SK-N-SH (cell line): ENCODE data around the gene FBXO39. TPM values are rescaled to one million over a fixed set of nuclear protein-coding genes. Genes with fewer than 3 reads are reported as not detected.
A peak's percentile ranks its signal among the peaks of the same experiment; 100 is the strongest.

Source experiments
- CTCF ChIA-PET: fragments of 300-600, 350-600 bp; formaldehyde crosslinking; extraction: SDS; loops from one replicate; lab custom pipeline; 2021; lab: Yijun Ruan, JAX
- POLR2A ChIA-PET: fragments of 350-600 bp; sonication (Branson Sonifier 250); formaldehyde crosslinking; extraction: SDS; loops from one replicate; lab custom pipeline; 2020; ENCODE audit warnings: antibody characterized with exemption, inconsistent platforms; lab: Yijun Ruan, JAX
- DNase-seq: peaks from one replicate; pipeline ENCODE4 v3.0.0; 2012
- H2AFZ ChIP-seq: fragments of 200-600 bp; sonication (generic); 2 replicates; pipeline ENCODE4 v1.8.1; 2016; ENCODE audit warnings: antibody characterized with exemption, mild to moderate bottlenecking, low read depth
- H3F3A ChIP-seq: fragments of 200-600 bp; sonication (generic); replicated peaks from 2 replicates; pipeline ENCODE3; 2016; ENCODE audit warnings: antibody characterized with exemption, mild to moderate bottlenecking; ENCODE audit not compliant: insufficient read depth
- H3K27ac ChIP-seq, 2 experiments: fragments of 200-500 bp in 1 of 2; fragments of 200-600 bp in 1 of 2; sonication (Bioruptor generic) in 1 of 2; sonication (generic), shearing (Covaris generic) in 1 of 2; 2 replicates each; pipeline versions ENCODE4 v1.5.1 to v1.6.1; 2014 to 2016; ENCODE audit warnings: low read depth in 2 of 2, inconsistent platforms in 1 of 2, low read length in 1 of 2, mild to moderate bottlenecking in 1 of 2, mixed read lengths in 1 of 2
- H3K27me3 ChIP-seq: fragments of 200-600 bp; sonication (generic), shearing (Covaris generic); 2 replicates; pipeline ENCODE4 v1.6.1; 2016; ENCODE audit warnings: mixed run types; ENCODE audit not compliant: insufficient read depth
- H3K36me3 ChIP-seq, 2 experiments: fragments of 200-500 bp in 1 of 2; fragments of 200-600 bp in 1 of 2; sonication (Bioruptor generic) in 1 of 2; sonication (generic) in 1 of 2; replicated peaks in 1 of 2; 2 replicates each; pipeline versions ENCODE3 to v1.5.1; 2014 to 2016; ENCODE audit warnings: low read length in 1 of 2, mild to moderate bottlenecking in 1 of 2; ENCODE audit not compliant: insufficient read depth in 2 of 2, control insufficient read depth in 1 of 2
- H3K4me1 ChIP-seq, 2 experiments: fragments of 200-500 bp in 1 of 2; fragments of 200-600 bp in 1 of 2; sonication (Bioruptor generic) in 1 of 2; sonication (generic), shearing (Covaris generic) in 1 of 2; 2 replicates each; pipeline versions ENCODE4 v1.5.1 to v1.6.1; 2014 to 2016; ENCODE audit warnings: low read depth in 1 of 2, low read length in 1 of 2, mixed run types in 1 of 2; ENCODE audit not compliant: insufficient read depth in 2 of 2, control insufficient read depth in 1 of 2
- H3K4me2 ChIP-seq: fragments of 200-600 bp; sonication (generic), shearing (Covaris generic); 2 replicates; pipeline ENCODE4 v1.6.1; 2017; ENCODE audit warnings: mixed run types
- H3K4me3 ChIP-seq, 2 experiments: fragments of 200-500 bp in 1 of 2; fragments of 200-600 bp in 1 of 2; sonication (Bioruptor generic) in 1 of 2; sonication (generic), shearing (Covaris generic) in 1 of 2; 2 replicates each; pipeline versions ENCODE4 v1.5.1 to v1.8.1; 2014 to 2016; ENCODE audit warnings: low read depth in 2 of 2, inconsistent platforms in 1 of 2, low read length in 1 of 2, mild to moderate bottlenecking in 1 of 2, mixed read lengths in 1 of 2, moderate library complexity in 1 of 2
- H3K79me2 ChIP-seq: fragments of 200-600 bp; sonication (generic); 2 replicates; pipeline ENCODE4 v1.8.1; 2017; ENCODE audit warnings: mild to moderate bottlenecking; ENCODE audit not compliant: insufficient read depth
- H3K9ac ChIP-seq: fragments of 200-600 bp; sonication (generic); 2 replicates; pipeline ENCODE4 v1.6.1; 2017; ENCODE audit warnings: mixed run types
- H3K9me2 ChIP-seq: fragments of 200-600 bp; sonication (generic); 2 replicates; pipeline ENCODE4 v1.6.1; 2017; ENCODE audit warnings: mixed run types
- H3K9me3 ChIP-seq: fragments of 200-600 bp; sonication (generic); 2 replicates; pipeline ENCODE4 v1.6.1; 2017; ENCODE audit warnings: mixed run types, mild to moderate bottlenecking, moderate library complexity
- H4K20me1 ChIP-seq: fragments of 200-600 bp; sonication (generic); 2 replicates; pipeline ENCODE4 v1.6.1; 2017; ENCODE audit warnings: mild to moderate bottlenecking, mixed run types; ENCODE audit not compliant: insufficient read depth
- CHD2 ChIP-seq: fragments of 150-350 bp; IDR thresholded peaks from 2 replicates; pipeline ENCODE4 v1.6.1; 2018; ENCODE audit warnings: low read length; ENCODE audit not compliant: partially characterized antibody
- ELF1 ChIP-seq: IDR thresholded peaks from 2 replicates; pipeline ENCODE4 v1.4.0; 2012
- EP300 ChIP-seq, 2 experiments: IDR thresholded peaks; 2 replicates each; pipeline versions ENCODE4 v1.4.0 to v1.6.1; 2012; ENCODE audit warnings: borderline replicate concordance in 1 of 2, low read depth in 1 of 2, low read length in 1 of 2
- FOSL2 ChIP-seq: IDR thresholded peaks from 2 replicates; pipeline ENCODE4 v1.4.0; 2012; ENCODE audit warnings: low read depth, mild to moderate bottlenecking, moderate library complexity, borderline replicate concordance
- FOXJ3 ChIP-seq: sonication (generic); formaldehyde crosslinking; IDR thresholded peaks from 2 replicates; pipeline ENCODE4 v1.5.1; 2020; ENCODE audit warnings: mild to moderate bottlenecking, missing genetic modification reagents
- FOXM1 ChIP-seq: IDR thresholded peaks from 2 replicates; pipeline ENCODE4 v1.4.0; 2012; ENCODE audit warnings: low read depth, mild to moderate bottlenecking
- GATA2 ChIP-seq: sonication (generic); formaldehyde crosslinking; IDR thresholded peaks from 2 replicates; pipeline ENCODE4 v1.5.0; 2020; ENCODE audit warnings: mild to moderate bottlenecking, missing genetic modification reagents
- IRF3 ChIP-seq: fragments of 150-350 bp; IDR thresholded peaks from 2 replicates; pipeline ENCODE4 v1.6.1; 2016; ENCODE audit warnings: mild to moderate bottlenecking, low read depth, low read length
- MEF2A ChIP-seq: IDR thresholded peaks from 2 replicates; pipeline ENCODE4 v1.4.0; 2012; ENCODE audit warnings: low read depth, borderline replicate concordance
- NFIC ChIP-seq: IDR thresholded peaks from 2 replicates; pipeline ENCODE4 v1.4.0; 2012; ENCODE audit warnings: borderline replicate concordance
- POLR2AphosphoS5 ChIP-seq: IDR thresholded peaks from 2 replicates; pipeline ENCODE4 v1.6.1; 2012; ENCODE audit warnings: low read depth, low read length
- RAD21 ChIP-seq: IDR thresholded peaks from 2 replicates; pipeline ENCODE4 v1.6.1; 2012; ENCODE audit warnings: mild to moderate bottlenecking, low read length
- RCOR1 ChIP-seq: fragments of 150-350 bp; IDR thresholded peaks from 2 replicates; pipeline ENCODE4 v1.6.1; 2017; ENCODE audit warnings: antibody characterized with exemption, low read length
- REST ChIP-seq: IDR thresholded peaks from 2 replicates; pipeline ENCODE4 v1.6.1; 2012; ENCODE audit warnings: mild to moderate bottlenecking, low read depth, low read length, moderate library complexity
- RXRA ChIP-seq: IDR thresholded peaks from 2 replicates; pipeline ENCODE4 v1.4.0; 2012; ENCODE audit warnings: low read depth, mild to moderate bottlenecking, borderline replicate concordance
- SIN3A ChIP-seq: IDR thresholded peaks from 2 replicates; pipeline ENCODE4 v1.6.1; 2012; ENCODE audit warnings: low read depth, mild to moderate bottlenecking, low read length, moderate library complexity, borderline replicate concordance
- SMC3 ChIP-seq: IDR thresholded peaks from 2 replicates; pipeline ENCODE4 v1.6.1; 2012; ENCODE audit warnings: low read depth, low read length, improper control_type of control experiment
- TAF1 ChIP-seq: IDR thresholded peaks from 2 replicates; pipeline ENCODE4 v1.6.1; 2012; ENCODE audit warnings: low read depth, mild to moderate bottlenecking, low read length, moderate library complexity, borderline replicate concordance
- TCF12 ChIP-seq: IDR thresholded peaks from 2 replicates; pipeline ENCODE4 v1.4.0; 2012
- TEAD4 ChIP-seq: IDR thresholded peaks from 2 replicates; pipeline ENCODE4 v1.4.0; 2012; ENCODE audit warnings: mild to moderate bottlenecking, borderline replicate concordance; ENCODE audit not compliant: insufficient read depth
- USF1 ChIP-seq: IDR thresholded peaks from 2 replicates; pipeline ENCODE4 v1.4.0; 2012; ENCODE audit warnings: low read depth, borderline replicate concordance
- WGBS: methylation state at CpG from one replicate; pipeline ENCODE4 v1.1.6; 2017; ENCODE audit warnings: low lambda C conversion rate; 5-methylcytosine and 5-hydroxymethylcytosine counted together
- polyA plus RNA-seq, 3 experiments: library from polyadenylated mRNA; depleted of rRNA; stranded (reverse); fragments of >200 nt; gene quantifications; 2 replicates each; pipeline ENCODE4 v1.2.3, GENCODE V29; 2012

Gene FBXO39
- polyA plus RNA-seq, 1 of the 3 experiments (the other 2 are of a cell fraction) = not detected

- TF ChIP-seq TAF1 (no peak), NFIC (no peak)
These were observed 27.4 kb upstream of the FBXO39 start (continued) for GRCh38 chr17:6748617-6749016.

- 32% methylated on average over 6 of the region's 6 CpGs for WGBS
- no peaks in the 10 kb centered on the region for H4K20me1 ChIP-seq
- DNase-seq = no peak
- H2AFZ ChIP-seq = no peak overlapping the region
- no peaks in the 10 kb centered on the region for H3K36me3 ChIP-seq
- POLR2A ChIA-PET = no interaction called here
- no peak for TF ChIP-seq ELF1
- TF ChIP-seq SMC3 = no peak
- TF ChIP-seq, all 33 proteins: peak for 0
- no peak overlapping the region for H3K9ac ChIP-seq
- H3K79me2 ChIP-seq = no peaks in the 10 kb centered on the region
- H3K4me3 ChIP-seq = no peak overlapping the region
- no peaks in the 10 kb centered on the region for H3K9me2 ChIP-seq
- CTCF ChIA-PET = no interaction called here
- no peaks in the 10 kb centered on the region for H3K9me3 ChIP-seq
- H3K27me3 ChIP-seq = peaks cover 6% of the 10 kb centered on the region; the same call in 1 of the 2 replicates
- peaks cover 0 to 13% of the 10 kb centered on the region in 2 experiments; a peak in 2 of 4 replicates for H3K4me1 ChIP-seq
- no peak overlapping the region for H3K27ac ChIP-seq
- peaks cover 12% of the 10 kb centered on the region for H3F3A ChIP-seq
- no peak overlapping the region for H3K4me2 ChIP-seq
These were observed 26.5 kb upstream of the FBXO39 start for GRCh38 chr17:6749519-6749918.

- Histone ChIP-seq H3K9ac (peak overlapping the region; percentile 62), H2AFZ (peak overlapping the region; percentile 88), H3K4me1 (peaks cover 4 to 13% of the 10 kb centered on the region in 2 experiments; a peak in 3 of 4 replicates), H3K36me3 (no peaks in the 10 kb centered on the region), H3K9me3 (no peaks in the 10 kb centered on the region), H3K4me3 (no peak overlapping the region), H3K4me2 (peak overlapping the region; percentile 47), H3K27ac (peak overlapping the region in 1 of 2 experiments; percentile 92; a peak in 2 of 4 replicates), H3K27me3 (no peaks in the 10 kb centered on the region), H4K20me1 (no peaks in the 10 kb centered on the region), H3K9me2 (no peaks in the 10 kb centered on the region), H3F3A (peaks cover 12% of the 10 kb centered on the region), H3K79me2 (no peaks in the 10 kb centered on the region)
- no peak for DNase-seq
- ChIA-PET POLR2A (no interaction called here), CTCF (no interaction called here)
- 28% methylated on average over 7 of the region's 7 CpGs for WGBS
- 0 out of 2 replicates have a peak, but pooled peaks have one; percentile 26 for TF ChIP-seq TEAD4
- no peak for TF ChIP-seq CHD2
- no peak for TF ChIP-seq GATA2
- no peak for TF ChIP-seq POLR2AphosphoS5
- TF ChIP-seq SIN3A = no peak
- TF ChIP-seq FOXM1 = no peak
- peak; percentile 12; the same call in 1 of the 2 replicates for TF ChIP-seq TCF12
- TF ChIP-seq SMC3 = no peak
- TF ChIP-seq EP300 (IDR thresholded peaks at IDR 0.05; ENCODE audit: borderline replicate concordance in 1 of 2, low read depth in 1 of 2, low read length in 1 of 2) = no peak; a peak in 1 of 4 replicates
- TF ChIP-seq RCOR1 = no peak
- TF ChIP-seq FOXJ3 (CRISPR knock-in tag) = no peak
- TF ChIP-seq FOSL2 = no peak; the same call in 1 of the 2 replicates
- no peak for TF ChIP-seq REST
- TF ChIP-seq RXRA = no peak
- no peak for TF ChIP-seq USF1
- TF ChIP-seq IRF3 = no peak
- TF ChIP-seq MEF2A = no peak
- TF ChIP-seq RAD21 = no peak
These were observed 23.7 kb upstream of the FBXO39 start for GRCh38 chr17:6752068-6752909.
